OCI-M2 (cell line): ENCODE results near the gene CEP350.
A peak's percentile ranks its signal among the peaks of the same experiment; 100 is the strongest.
"Not testable (repeated sequence)": the region's sequence is repeated elsewhere in the genome, so short reads cannot be mapped to it uniquely, and the experiment has no call there.

Source experiments
- DNase-seq: peaks from one replicate; lab custom pipeline; 2025; ENCODE audit not compliant: unreplicated experiment; lab: John Stamatoyannopoulos, UW

The CEP350 gene

GRCh38 chr1:180116964-180117763 lies 162.6 kb downstream of the CEP350 start:
- DNase-seq, result peak; percentile 4

GRCh38 chr1:180117764-180118116 lies 163.1 kb downstream of the CEP350 start:
- DNase-seq, result no peak

- no peak for DNase-seq
Measured at GRCh38 chr1:180119837-180120236, 165.2 kb downstream of the CEP350 start.

GRCh38 chr1:180123463-180123936 lies 168.9 kb downstream of the CEP350 start:
- DNase-seq, result no peak

- no peak for DNase-seq
Measured at GRCh38 chr1:180130651-180131050, 176.0 kb downstream of the CEP350 start.

GRCh38 chr1:180131510-180131909 lies 176.9 kb downstream of the CEP350 start:
- DNase-seq, result no peak

- no peak for DNase-seq
Measured at GRCh38 chr1:180133193-180133592, 178.6 kb downstream of the CEP350 start.

- DNase-seq, result not testable (repeated sequence)
Measured at GRCh38 chr1:180133688-180134087, 179.1 kb downstream of the CEP350 start.

GRCh38 chr1:180135535-180135934 lies 180.9 kb downstream of the CEP350 start:
- no peak for DNase-seq

- DNase-seq, result no peak
Measured at GRCh38 chr1:180136331-180136967, 181.8 kb downstream of the CEP350 start.

GRCh38 chr1:180136968-180137356 lies 182.4 kb downstream of the CEP350 start:
- no peak for DNase-seq

GRCh38 chr1:180137776-180138175 lies 183.2 kb downstream of the CEP350 start:
- DNase-seq, result no peak

GRCh38 chr1:180141381-180141934 lies 186.8 kb downstream of the CEP350 start:
- no peak for DNase-seq

GRCh38 chr1:180143359-180143758 lies 188.7 kb downstream of the CEP350 start:
- no peak for DNase-seq

- DNase-seq, result no peak
Measured at GRCh38 chr1:180144659-180145357, 190.2 kb downstream of the CEP350 start.

GRCh38 chr1:180145446-180145845 lies 190.8 kb downstream of the CEP350 start:
- no peak for DNase-seq

GRCh38 chr1:180150982-180151381 lies 196.4 kb downstream of the CEP350 start:
- DNase-seq, result no peak

- DNase-seq, result no peak
Measured at GRCh38 chr1:180151508-180151907, 196.9 kb downstream of the CEP350 start.

- DNase-seq, result no peak
Measured at GRCh38 chr1:180152588-180152987, 198.0 kb downstream of the CEP350 start.

- no peak for DNase-seq
Measured at GRCh38 chr1:180153032-180153431, 198.4 kb downstream of the CEP350 start.

GRCh38 chr1:180154003-180154324 lies 199.4 kb downstream of the CEP350 start:
- DNase-seq, result no peak
